ENCODE measurements around the gene PRKG1. TPM values are rescaled to one million over a fixed set of nuclear protein-coding genes. Genes with fewer than 3 reads are reported as not detected.

The PRKG1 gene
- total RNA-seq, 1 donor, result 67.3 TPM

- no peak for DNase-seq (ENCODE audit: low read depth in 2 of 3, low spot score in 2 of 3)
These were observed 692.9 kb downstream of the PRKG1 start for GRCh38 chr10:51767103-51767763.

- no peak for DNase-seq (ENCODE audit: low read depth in 2 of 3, low spot score in 2 of 3)
These were observed 694.7 kb downstream of the PRKG1 start for GRCh38 chr10:51768886-51769465.

- DNase-seq (ENCODE audit: low read depth in 2 of 3, low spot score in 2 of 3), result no peak
These were observed 696.4 kb downstream of the PRKG1 start for GRCh38 chr10:51770709-51771108.

GRCh38 chr10:51772387-51772786, 698.1 kb downstream of the PRKG1 start:
- DNase-seq (ENCODE audit: low read depth in 2 of 3, low spot score in 2 of 3), result no peak

- no peak for DNase-seq (ENCODE audit: low read depth in 2 of 3, low spot score in 2 of 3)
These were observed 699.4 kb downstream of the PRKG1 start for GRCh38 chr10:51773681-51774080.

- DNase-seq (ENCODE audit: low read depth in 2 of 3, low spot score in 2 of 3), result peak in 1 of 3 donors; percentile 18
These were observed 709.7 kb downstream of the PRKG1 start for GRCh38 chr10:51783941-51784340.

GRCh38 chr10:51786016-51786683, 711.9 kb downstream of the PRKG1 start:
- no peak for DNase-seq (ENCODE audit: low read depth in 2 of 3, low spot score in 2 of 3)

- no peak for DNase-seq (ENCODE audit: low read depth in 2 of 3, low spot score in 2 of 3)
These were observed 712.4 kb downstream of the PRKG1 start for GRCh38 chr10:51786684-51787035.

GRCh38 chr10:51788273-51788672, 714.0 kb downstream of the PRKG1 start:
- DNase-seq (ENCODE audit: low read depth in 2 of 3, low spot score in 2 of 3), result no peak

GRCh38 chr10:51789118-51789517, 714.8 kb downstream of the PRKG1 start:
- no peak for DNase-seq (ENCODE audit: low read depth in 2 of 3, low spot score in 2 of 3)

GRCh38 chr10:51789903-51790302, 715.6 kb downstream of the PRKG1 start:
- DNase-seq (ENCODE audit: low read depth in 2 of 3, low spot score in 2 of 3), result no peak

GRCh38 chr10:51792678-51793077, 718.4 kb downstream of the PRKG1 start:
- no peak for DNase-seq (ENCODE audit: low read depth in 2 of 3, low spot score in 2 of 3)

GRCh38 chr10:51800121-51800520, 725.8 kb downstream of the PRKG1 start:
- DNase-seq (ENCODE audit: low read depth in 2 of 3, low spot score in 2 of 3), result no peak

- DNase-seq (ENCODE audit: low read depth in 2 of 3, low spot score in 2 of 3), result no peak
These were observed 726.6 kb downstream of the PRKG1 start for GRCh38 chr10:51800725-51801424.

GRCh38 chr10:51802030-51802429, 727.7 kb downstream of the PRKG1 start:
- DNase-seq (ENCODE audit: low read depth in 2 of 3, low spot score in 2 of 3), result no peak

- no peak for DNase-seq (ENCODE audit: low read depth in 2 of 3, low spot score in 2 of 3)
These were observed 730.6 kb downstream of the PRKG1 start for GRCh38 chr10:51804866-51805265.

- DNase-seq (ENCODE audit: low read depth in 2 of 3, low spot score in 2 of 3), result no peak
These were observed 732.0 kb downstream of the PRKG1 start for GRCh38 chr10:51806079-51806835.

GRCh38 chr10:51808187-51808586, 733.9 kb downstream of the PRKG1 start:
- DNase-seq (ENCODE audit: low read depth in 2 of 3, low spot score in 2 of 3), result no peak

GRCh38 chr10:51815723-51816122, 741.4 kb downstream of the PRKG1 start:
- DNase-seq (ENCODE audit: low read depth in 2 of 3, low spot score in 2 of 3), result no peak

- DNase-seq (ENCODE audit: low read depth in 2 of 3, low spot score in 2 of 3), result no peak
These were observed 746.8 kb downstream of the PRKG1 start for GRCh38 chr10:51821045-51821444.

GRCh38 chr10:51821745-51822144, 747.5 kb downstream of the PRKG1 start:
- no peak for DNase-seq (ENCODE audit: low read depth in 2 of 3, low spot score in 2 of 3)
